GM12875 (cell line): ENCODE results near the gene ARHGAP28.

Experiments used
- H3K4me3 ChIP-seq: one replicate; pipeline ENCODE4 v1.5.1; 2011; ENCODE audit warnings: low read depth, low read length, control low read depth
- TF ChIP-seq, protein P1 (sequence below): IDR thresholded peaks from 2 replicates; pipeline ENCODE4 v1.5.1; 2011; ENCODE audit warnings: low read depth, mild to moderate bottlenecking, control low read depth, inconsistent platforms, low read length, moderate library complexity, borderline replicate concordance; ENCODE audit not compliant: insufficient read depth

Gene ARHGAP28

DNA sequence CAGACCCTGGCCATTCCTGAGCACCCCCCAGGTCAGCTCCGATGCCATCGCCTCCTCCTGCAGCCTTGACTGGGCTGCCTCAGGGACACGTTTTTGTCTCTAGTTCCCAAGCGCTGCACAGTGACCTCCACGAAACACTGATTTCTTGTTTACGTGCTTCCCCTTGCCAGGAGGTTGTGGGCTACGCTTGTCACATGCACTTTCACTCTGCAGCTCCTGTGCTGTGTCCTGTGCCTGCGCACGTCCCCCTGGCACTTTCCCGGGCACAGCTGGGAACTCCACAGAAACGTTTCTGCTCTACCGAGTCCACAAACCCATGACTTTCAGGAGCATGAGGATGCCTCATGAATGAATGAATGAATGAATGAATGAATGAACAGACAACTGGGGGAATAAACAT is 227.5 kb downstream of the ARHGAP28 start:
- TF ChIP-seq, protein P1, sequence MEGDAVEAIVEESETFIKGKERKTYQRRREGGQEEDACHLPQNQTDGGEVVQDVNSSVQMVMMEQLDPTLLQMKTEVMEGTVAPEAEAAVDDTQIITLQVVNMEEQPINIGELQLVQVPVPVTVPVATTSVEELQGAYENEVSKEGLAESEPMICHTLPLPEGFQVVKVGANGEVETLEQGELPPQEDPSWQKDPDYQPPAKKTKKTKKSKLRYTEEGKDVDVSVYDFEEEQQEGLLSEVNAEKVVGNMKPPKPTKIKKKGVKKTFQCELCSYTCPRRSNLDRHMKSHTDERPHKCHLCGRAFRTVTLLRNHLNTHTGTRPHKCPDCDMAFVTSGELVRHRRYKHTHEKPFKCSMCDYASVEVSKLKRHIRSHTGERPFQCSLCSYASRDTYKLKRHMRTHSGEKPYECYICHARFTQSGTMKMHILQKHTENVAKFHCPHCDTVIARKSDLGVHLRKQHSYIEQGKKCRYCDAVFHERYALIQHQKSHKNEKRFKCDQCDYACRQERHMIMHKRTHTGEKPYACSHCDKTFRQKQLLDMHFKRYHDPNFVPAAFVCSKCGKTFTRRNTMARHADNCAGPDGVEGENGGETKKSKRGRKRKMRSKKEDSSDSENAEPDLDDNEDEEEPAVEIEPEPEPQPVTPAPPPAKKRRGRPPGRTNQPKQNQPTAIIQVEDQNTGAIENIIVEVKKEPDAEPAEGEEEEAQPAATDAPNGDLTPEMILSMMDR = no peak
- no peak overlapping the region for H3K4me3 ChIP-seq

DNA sequence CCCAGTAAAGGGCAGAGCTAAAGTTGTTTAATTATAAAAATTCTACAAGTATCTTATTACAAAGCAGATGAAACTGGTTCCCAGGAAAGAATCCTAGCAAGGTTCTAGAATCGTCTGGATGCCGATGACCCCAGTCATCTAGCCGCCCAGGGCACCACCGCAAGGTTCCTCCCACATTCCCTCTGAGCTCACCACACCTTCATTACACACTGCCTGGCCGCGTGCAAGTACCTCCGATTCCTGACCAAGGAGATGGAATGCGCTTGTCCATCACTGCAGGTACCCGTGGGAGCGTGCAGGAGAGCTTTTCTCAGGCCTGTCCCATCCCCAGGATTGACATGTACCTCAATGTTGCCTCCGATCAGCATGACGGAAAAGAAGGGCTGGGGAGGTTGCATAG is 229.6 kb downstream of the ARHGAP28 start:
- TF ChIP-seq, protein P1 = no peak
- no peak overlapping the region for H3K4me3 ChIP-seq

DNA sequence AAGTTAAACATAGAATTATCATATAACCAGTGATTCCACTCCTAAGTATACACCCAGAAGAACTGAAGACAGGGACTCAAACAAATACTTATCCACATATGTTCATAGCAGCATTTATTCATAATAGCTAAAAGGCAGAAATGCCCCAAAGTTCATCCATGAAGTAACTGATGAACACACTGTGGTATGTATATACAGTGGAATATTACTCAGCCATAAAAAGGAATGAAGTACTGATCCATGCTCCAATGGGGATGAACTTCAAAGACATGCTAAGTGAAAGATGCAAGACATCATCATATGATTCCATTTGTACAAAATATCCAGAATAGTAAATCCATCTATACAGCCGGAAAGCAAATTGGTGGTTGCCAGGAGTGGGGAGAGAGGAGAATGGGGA is 230.6 kb downstream of the ARHGAP28 start:
- TF ChIP-seq, protein P1 = no peak
- no peak overlapping the region for H3K4me3 ChIP-seq

DNA sequence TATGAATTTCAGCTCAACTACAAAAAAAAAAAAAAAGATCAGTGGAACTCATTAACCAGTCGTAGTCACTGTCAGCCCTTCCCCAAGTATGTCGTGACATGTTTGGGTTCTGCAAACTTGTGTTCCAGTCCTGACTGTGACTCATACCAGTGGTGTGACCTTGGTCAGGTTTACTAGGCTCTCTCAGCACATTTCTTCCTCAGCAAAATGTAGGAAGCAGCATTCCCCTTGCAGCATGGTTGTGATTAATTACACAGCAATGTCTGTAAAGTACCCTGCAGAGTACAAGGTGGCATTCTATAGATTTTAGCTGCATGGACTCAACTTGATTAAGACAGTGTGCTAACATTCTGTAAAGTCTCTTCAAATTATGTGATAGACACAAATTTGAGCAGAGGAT is 231.1 kb downstream of the ARHGAP28 start:
- no peak overlapping the region for H3K4me3 ChIP-seq
- TF ChIP-seq, protein P1 = no peak

DNA sequence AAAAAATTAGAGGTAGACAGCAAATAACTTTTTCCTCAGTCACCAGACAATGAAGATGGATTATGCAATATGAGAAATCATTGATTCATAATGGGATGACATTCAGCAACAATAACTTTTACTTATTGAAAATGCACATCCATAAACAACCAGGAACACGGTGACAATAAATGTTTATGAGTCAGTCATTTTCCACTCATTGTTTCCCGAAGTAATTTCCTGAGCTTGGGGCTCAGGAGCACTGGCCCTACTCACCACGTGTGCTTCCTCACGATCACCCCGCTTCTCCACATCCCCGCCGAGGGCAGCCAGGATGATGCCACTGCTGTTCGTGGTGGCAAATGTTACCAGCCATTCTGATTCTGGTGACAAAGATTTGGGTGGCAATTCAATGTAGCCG is 231.8 kb downstream of the ARHGAP28 start:
- TF ChIP-seq, protein P1 = no peak
- no peak overlapping the region for H3K4me3 ChIP-seq

DNA sequence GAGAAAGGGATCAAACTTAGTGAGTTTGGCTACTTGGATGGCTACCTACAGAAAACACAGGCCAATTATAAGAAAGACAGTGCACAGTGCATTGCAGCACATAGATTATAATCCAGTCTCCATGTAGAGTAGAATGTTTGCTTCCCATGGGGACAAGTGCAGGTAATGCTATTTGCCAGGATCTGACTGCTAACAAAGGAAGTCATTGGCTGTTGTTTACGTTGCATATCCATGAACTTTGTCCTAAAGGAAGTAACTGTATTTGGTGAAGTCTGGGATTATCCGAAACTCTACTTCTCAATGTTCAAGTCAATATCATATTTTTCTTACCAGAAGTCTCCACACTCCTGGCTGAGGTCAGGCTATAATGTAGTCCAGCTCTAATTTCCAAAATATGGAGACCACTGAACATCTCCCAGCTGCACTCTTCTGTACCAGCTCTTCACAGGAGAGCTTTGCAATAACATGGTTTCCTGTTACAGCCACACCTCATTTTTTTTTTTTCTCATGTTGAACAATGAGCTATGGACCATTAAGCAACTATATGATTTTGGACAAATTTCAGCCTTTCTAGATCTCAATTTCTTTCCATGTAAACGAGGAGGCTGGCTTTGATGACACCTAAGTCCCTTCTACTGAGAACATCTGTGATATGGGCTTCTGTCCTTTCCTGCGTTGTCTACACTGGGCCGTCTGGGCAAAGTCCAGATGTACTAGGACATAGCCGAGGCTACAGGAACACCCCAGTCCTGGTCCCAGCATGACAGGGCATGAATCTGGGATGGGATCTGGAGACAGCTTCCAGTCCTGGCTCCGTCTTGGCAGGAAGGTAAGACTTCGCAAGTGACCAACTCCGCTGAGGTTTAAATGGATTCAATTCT is 233.3 kb downstream of the ARHGAP28 start:
- TF ChIP-seq, protein P1 = no peak
- no peak overlapping the region for H3K4me3 ChIP-seq
